Measurements from ENCODE around the gene CMIP.

The CMIP gene

DNA sequence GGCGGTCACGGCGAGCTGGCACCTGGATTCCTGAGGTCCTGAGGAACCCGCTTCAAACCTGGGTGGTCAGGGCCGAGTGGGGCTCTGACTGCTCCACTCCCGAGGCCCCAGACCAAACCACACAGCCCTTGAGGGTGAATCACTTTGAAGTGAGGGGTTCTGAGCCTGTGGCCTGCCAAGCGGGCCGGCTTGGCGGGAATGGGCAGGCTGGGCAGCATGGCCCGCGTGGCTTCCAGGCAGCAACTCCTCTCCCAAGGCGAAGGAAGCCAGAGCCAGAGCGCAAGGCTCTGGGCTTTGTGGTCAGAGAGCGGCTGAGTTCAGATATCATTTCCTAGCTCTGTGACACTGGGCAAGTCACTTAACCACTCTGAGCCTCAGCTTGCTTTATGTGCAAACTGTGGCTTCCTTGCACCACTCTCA is 42.7 kb downstream of the CMIP start:
- Histone ChIP-seq H3K36me3 (no peaks in the 10 kb centered on the region), H3K4me3 (no peak overlapping the region), H3K9me3 (no peaks in the 10 kb centered on the region), H3K27ac (no peak overlapping the region), H3K27me3 (no peaks in the 10 kb centered on the region), H3K4me1 (peaks cover 0 to 26% (median 14%) of the 10 kb centered on the region in 4 donors)
- intact Hi-C loops (cut with DNase I; ENCODE audit: low total_unique reads) = no loop called here
- no peak for TF ChIP-seq CTCF (IDR thresholded peaks at IDR 0.05)
- DNase-seq = no peak

GRCh38 chr16:81488687-81489411 is 44.2 kb downstream of the CMIP start:
- Histone ChIP-seq H3K27me3 (no peaks in the 10 kb centered on the region), H3K27ac (no peak overlapping the region), H3K36me3 (no peaks in the 10 kb centered on the region), H3K4me3 (no peak overlapping the region), H3K4me1 (peaks cover 0 to 26% (median 14%) of the 10 kb centered on the region in 4 donors), H3K9me3 (no peaks in the 10 kb centered on the region)
- intact Hi-C loops (cut with DNase I; ENCODE audit: low total_unique reads) = no loop called here
- DNase-seq = no peak
- no peak for TF ChIP-seq CTCF (IDR thresholded peaks at IDR 0.05)

DNA sequence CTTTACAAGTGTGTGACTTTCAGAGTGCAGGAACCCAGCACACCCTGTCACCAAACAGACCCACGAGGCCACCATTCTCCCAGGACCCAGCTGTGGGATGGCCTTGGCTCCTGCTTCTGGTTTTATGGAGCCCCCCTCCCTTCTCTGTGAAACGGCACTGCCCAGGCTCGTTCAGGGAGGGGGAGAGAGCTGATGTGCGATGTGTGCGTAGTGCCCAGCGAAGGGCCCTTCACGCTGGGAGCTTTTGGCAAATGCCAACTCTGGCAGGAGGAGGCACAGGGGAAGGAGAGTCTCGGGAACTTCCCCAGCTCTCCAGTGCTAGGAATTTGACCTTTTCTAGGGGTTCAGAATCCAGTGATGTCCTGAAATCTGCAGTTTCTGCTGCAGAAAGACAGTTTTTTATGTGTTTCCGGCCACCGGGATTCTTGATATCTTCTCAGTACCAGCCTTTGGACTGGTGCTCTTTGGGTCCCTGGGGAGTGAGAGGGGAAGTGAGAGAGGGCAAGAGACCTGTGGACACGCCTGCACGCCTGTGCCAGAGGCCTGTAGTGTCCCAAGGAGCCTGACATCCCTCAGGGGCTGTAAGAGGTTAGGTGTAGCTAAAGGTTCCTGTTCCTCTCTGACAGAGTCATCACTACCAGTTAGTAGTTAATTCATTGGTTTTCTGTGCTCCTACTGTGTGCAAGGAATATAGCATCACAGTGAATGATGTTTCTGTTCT is 45.1 kb downstream of the CMIP start:
- Histone ChIP-seq H3K27ac (no peak overlapping the region), H3K9me3 (no peaks in the 10 kb centered on the region), H3K27me3 (no peaks in the 10 kb centered on the region), H3K4me1 (peaks cover 0 to 26% (median 16%) of the 10 kb centered on the region in 4 donors), H3K4me3 (no peak overlapping the region), H3K36me3 (no peaks in the 10 kb centered on the region)
- TF ChIP-seq CTCF (IDR thresholded peaks at IDR 0.05) = no peak
- no peak for DNase-seq
- intact Hi-C loops (cut with DNase I; ENCODE audit: low total_unique reads) = no loop called here

- Histone ChIP-seq H3K9me3 (no peaks in the 10 kb centered on the region), H3K36me3 (no peaks in the 10 kb centered on the region), H3K27me3 (no peaks in the 10 kb centered on the region), H3K4me3 (no peak overlapping the region), H3K4me1 (peaks cover 0 to 15% (median 12%) of the 10 kb centered on the region in 4 donors), H3K27ac (no peak overlapping the region)
- no peak for DNase-seq
- no peak for TF ChIP-seq CTCF (IDR thresholded peaks at IDR 0.05)
- intact Hi-C loops (cut with DNase I; ENCODE audit: low total_unique reads) = no loop called here
Measured at GRCh38 chr16:81491541-81492188, 47.1 kb downstream of the CMIP start.

DNA sequence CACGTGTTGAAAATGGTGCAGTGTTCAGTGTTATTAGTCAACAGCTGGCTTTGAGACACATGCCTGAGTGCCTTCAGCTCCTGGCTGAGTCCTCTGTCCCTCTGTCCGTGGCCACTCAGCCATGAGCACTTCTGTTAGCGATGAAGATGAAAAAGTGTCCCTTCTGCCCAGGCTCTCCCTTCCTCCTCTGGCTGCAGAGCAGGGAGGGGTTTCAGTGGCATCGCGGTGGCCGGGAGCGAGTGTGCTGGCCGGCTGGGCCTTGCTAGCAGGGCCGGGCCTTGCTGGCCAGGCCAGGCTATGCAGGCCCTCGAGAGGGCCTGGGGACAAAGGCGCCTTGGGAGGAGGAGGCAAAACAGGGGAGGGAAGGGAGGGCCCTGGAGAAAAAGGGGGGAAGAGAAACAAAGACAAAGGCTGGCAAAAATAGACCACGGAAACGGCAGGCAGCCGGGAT is 47.7 kb downstream of the CMIP start:
- intact Hi-C loops (cut with DNase I; ENCODE audit: low total_unique reads) = no loop called here
- no peak for TF ChIP-seq CTCF (IDR thresholded peaks at IDR 0.05)
- Histone ChIP-seq H3K36me3 (no peaks in the 10 kb centered on the region), H3K4me3 (no peak overlapping the region), H3K4me1 (peaks cover 0 to 8% (median 5%) of the 10 kb centered on the region in 4 donors), H3K27ac (no peak overlapping the region), H3K27me3 (no peaks in the 10 kb centered on the region), H3K9me3 (no peaks in the 10 kb centered on the region)
- DNase-seq = no peak
